B cell (primary cell): ENCODE measurements around the gene GRAMD2B. TPM values are rescaled to one million over a fixed set of nuclear protein-coding genes. Genes with fewer than 3 reads are reported as not detected.

Experiments used
- ATAC-seq: fragments of 200-7000 bp; cut with Tn5 transposase; one replicate; pipeline ENCODE4 v1.10.0; 2021; ENCODE audit warnings: low read depth, mild to moderate bottlenecking, moderate number of reproducible peaks, moderate library complexity
- CTCF ChIA-PET: fragments of 350-600 bp; sonication (Branson Sonifier 250); formaldehyde crosslinking; loops from one replicate; lab custom pipeline; 2021; ENCODE audit warnings: antibody characterized with exemption, inconsistent platforms; lab: Charles Lee
- POLR2A ChIA-PET: fragments of 350-600 bp; sonication (Branson Sonifier 250); formaldehyde crosslinking; loops from one replicate; lab custom pipeline; 2021; ENCODE audit warnings: antibody characterized with exemption; lab: Charles Lee
- DNase-seq: peaks from one replicate; pipeline ENCODE4 v3.0.0; 2013
- H2AFZ ChIP-seq: 2 replicates; pipeline ENCODE4 v1.6.1; 2012; ENCODE audit warnings: mild to moderate bottlenecking, low read depth, low read length; ENCODE audit not compliant: insufficient read depth, poor library complexity, severe bottlenecking
- H3K27ac ChIP-seq, 2 donors: 1 replicate in 1 of 2; 2 replicates in 1 of 2; pipeline ENCODE4 v1.5.1; 2012 to 2013; ENCODE audit warnings: low read length in 2 of 2, mild to moderate bottlenecking in 2 of 2, moderate library complexity in 1 of 2
- H3K27me3 ChIP-seq, 4 experiments: fragments of 200-600 bp in 1 of 4; sonication (generic) in 1 of 4; replicated peaks in 1 of 4; 1 replicate in 2 of 4; 2 replicates in 2 of 4; pipeline versions ENCODE4 v1.6.1 to v1.7.0; 2013 to 2016; ENCODE audit warnings: low read length in 3 of 4, mild to moderate bottlenecking in 2 of 4, mixed read lengths in 1 of 4, moderate library complexity in 1 of 4; ENCODE audit not compliant: insufficient read depth in 4 of 4, control insufficient read depth in 3 of 4; ENCODE audit errors: control extremely low read depth in 1 of 4
- H3K36me3 ChIP-seq, 2 experiments: replicated peaks in 1 of 2; 1 replicate in 1 of 2; 2 replicates in 1 of 2; pipeline versions ENCODE4 v1.6.1 to v1.7.1; 2013; ENCODE audit warnings: low read length in 1 of 2; ENCODE audit not compliant: insufficient read depth in 2 of 2, control insufficient read depth in 1 of 2; ENCODE audit errors: control extremely low read depth in 1 of 2, extremely low read depth in 1 of 2
- H3K4me1 ChIP-seq, 2 donors: fragments of 200-600 bp in 1 of 2; sonication (generic) in 1 of 2; 1 replicate in 1 of 2; 2 replicates in 1 of 2; pipeline versions ENCODE4 v1.5.1 to v1.6.1; 2013 to 2017; ENCODE audit warnings: low read length in 2 of 2; ENCODE audit not compliant: control insufficient read depth in 2 of 2, insufficient read depth in 2 of 2
- H3K4me2 ChIP-seq: replicated peaks from 2 replicates; pipeline ENCODE3; 2012; ENCODE audit warnings: mild to moderate bottlenecking, low read depth, low read length; ENCODE audit not compliant: poor library complexity, severe bottlenecking
- H3K4me3 ChIP-seq, 5 experiments: fragments of 200-600 bp in 1 of 5; sonication (generic) in 1 of 5; 1 replicate in 3 of 5; 2 replicates in 2 of 5; pipeline versions ENCODE4 v1.5.1 to v1.7.0; 2011 to 2016; ENCODE audit warnings: low read length in 4 of 5, mild to moderate bottlenecking in 4 of 5, low read depth in 2 of 5, control low read depth in 1 of 5, moderate library complexity in 1 of 5; ENCODE audit not compliant: insufficient read depth in 1 of 5; ENCODE audit errors: control extremely low read depth in 1 of 5, extremely low read depth in 1 of 5
- H3K79me2 ChIP-seq: fragments of 200-600 bp; sonication (generic); one replicate; pipeline ENCODE4 v1.6.0; 2016; ENCODE audit warnings: low read length; ENCODE audit not compliant: control insufficient read depth, insufficient read depth
- H3K9ac ChIP-seq: fragments of 200-600 bp; sonication (generic); 2 replicates; pipeline ENCODE4 v1.6.1; 2017; ENCODE audit warnings: mild to moderate bottlenecking, low read length, moderate library complexity
- H3K9me3 ChIP-seq, 3 donors: one replicate each; pipeline versions ENCODE4 v1.6.1 to v1.7.1; 2013; ENCODE audit warnings: low read length in 2 of 3; ENCODE audit not compliant: control insufficient read depth in 2 of 3, insufficient read depth in 1 of 3; ENCODE audit errors: control extremely low read depth in 1 of 3
- H4K20me1 ChIP-seq: 2 replicates; pipeline ENCODE4 v1.6.0; 2012; ENCODE audit warnings: mild to moderate bottlenecking, low read length; ENCODE audit not compliant: insufficient read depth, control insufficient read depth, poor library complexity, severe bottlenecking
- H3K27ac Mint-ChIP-seq: one replicate; pipeline ENCODE4 v1.8.0; 2021; ENCODE audit warnings: mixed read lengths
- H3K27me3 Mint-ChIP-seq: one replicate; pipeline ENCODE4 v1.8.0; 2021; ENCODE audit warnings: mixed read lengths
- H3K4me1 Mint-ChIP-seq: one replicate; pipeline ENCODE4 v1.8.0; 2021; ENCODE audit warnings: mixed read lengths
- H3K4me3 Mint-ChIP-seq: one replicate; pipeline ENCODE4 v1.8.0; 2021; ENCODE audit warnings: mixed read lengths
- H3K9me3 Mint-ChIP-seq: one replicate; pipeline ENCODE4 v1.8.0; 2022; ENCODE audit warnings: mixed read lengths; ENCODE audit not compliant: insufficient read depth
- EZH2 ChIP-seq: IDR thresholded peaks from 2 replicates; pipeline ENCODE4 v1.6.1; 2012; ENCODE audit warnings: borderline replicate concordance, low read depth, mild to moderate bottlenecking, moderate library complexity, low read length; ENCODE audit not compliant: insufficient read depth, poor library complexity, severe bottlenecking
- WGBS: methylation state at CpG from one replicate; pipeline ENCODE4 v1.1.5; 2013; ENCODE audit warnings: missing lambda C conversion rate; ENCODE audit not compliant: insufficient coverage; 5-methylcytosine and 5-hydroxymethylcytosine counted together
- intact Hi-C: fragments of 100-400 bp; cut with micrococcal nuclease; formaldehyde crosslinking; loops from one replicate; pipeline ENCODE4 v1.10.0; 2022
- polyA plus RNA-seq: library from polyadenylated mRNA; depleted of rRNA; stranded (reverse); fragments of >200 nt; gene quantifications from 2 replicates; pipeline ENCODE4 v1.2.3, GENCODE V29; 2012
- total RNA-seq, 2 donors: library from RNA; stranded (reverse); fragments of 120-200 nt in 1 of 2; gene quantifications; 1 replicate in 1 of 2; 2 replicates in 1 of 2; pipeline versions ENCODE4 v1.2.3 to v1.2.4, GENCODE V29; 2013 to 2022
- TF ChIP-seq, protein P1 (sequence below): fragments of 200-600 bp; IDR thresholded peaks from one replicate; pipeline ENCODE4 v1.8.0; 2022; ENCODE audit warnings: antibody characterized with exemption, mild to moderate bottlenecking

The GRAMD2B gene
- total and polyA plus RNA-seq, 2 donors (not counting 1 experiment from before 2014, with no cell fraction given) = 0.86 to 3.6 TPM

DNA sequence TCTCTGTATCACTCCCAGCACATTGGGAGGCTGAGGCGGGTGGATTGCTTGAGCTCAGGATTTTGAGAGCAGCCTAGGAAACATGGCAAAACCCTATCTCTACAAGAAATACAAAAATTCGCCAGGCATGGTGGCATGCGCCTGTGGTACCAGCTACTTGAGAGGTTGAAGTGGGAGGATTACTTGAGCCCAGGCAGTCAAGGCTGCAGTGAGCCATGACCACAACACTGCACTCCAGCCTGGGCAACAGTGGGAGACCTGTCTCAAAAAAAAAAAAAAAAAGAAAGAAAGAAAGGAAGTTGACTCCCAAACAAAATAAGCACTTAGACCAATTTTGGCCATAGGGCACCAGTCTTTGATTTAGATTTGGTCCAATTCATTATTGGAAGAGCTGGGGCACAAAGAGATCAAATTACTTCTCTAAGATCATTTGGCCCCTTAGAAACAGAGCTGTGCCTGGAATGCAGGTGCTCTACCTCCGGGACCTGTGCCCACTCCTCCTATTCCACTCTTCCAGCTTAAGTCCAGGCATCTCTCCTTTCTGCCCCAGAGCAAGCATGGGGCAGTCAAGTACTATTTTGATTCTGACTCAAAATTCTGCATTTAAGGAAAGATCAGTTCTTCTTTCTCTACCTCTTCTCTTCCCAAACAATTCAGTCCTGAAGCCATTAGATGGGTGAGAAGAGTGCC is 112.8 kb downstream of the GRAMD2B start:
- H4K20me1 ChIP-seq = no peaks in the 10 kb centered on the region
- no peaks in the 10 kb centered on the region for H3K79me2 ChIP-seq
- ATAC-seq (no peak), DNase-seq (no peak)
- no peak overlapping the region for H3K9ac ChIP-seq
- no peaks in the 10 kb centered on the region for H3K36me3 ChIP-seq
- H3K4me1 ChIP-seq = no peaks in the 10 kb centered on the region
- peaks cover 0 to 3% (median 0%) of the 10 kb centered on the region in 3 donors for H3K9me3 ChIP-seq
- H2AFZ ChIP-seq = no peak overlapping the region
- Mint-ChIP-seq H3K9me3 (no peaks in the 10 kb centered on the region), H3K4me3 (no peak overlapping the region), H3K4me1 (no peaks in the 10 kb centered on the region), H3K27ac (no peak overlapping the region), H3K27me3 (no peaks in the 10 kb centered on the region)
- H3K27me3 ChIP-seq = no peaks in the 10 kb centered on the region
- POLR2A ChIA-PET = no interaction called here
- H3K4me3 ChIP-seq = no peak overlapping the region
- CTCF ChIA-PET = interaction anchor here (0.6 to 5.4 kb wide), 4 partner anchors 11 to 198 kb away, joined by 3 to 28 read pairs (median 4); no protein-coding TSS in a partner anchor
- intact Hi-C loops = no loop called here
- H3K27ac ChIP-seq = no peak overlapping the region
- WGBS = 94% methylated on average over 2 of the region's 4 CpGs
- no peak overlapping the region for H3K4me2 ChIP-seq
- TF ChIP-seq, protein P1, sequence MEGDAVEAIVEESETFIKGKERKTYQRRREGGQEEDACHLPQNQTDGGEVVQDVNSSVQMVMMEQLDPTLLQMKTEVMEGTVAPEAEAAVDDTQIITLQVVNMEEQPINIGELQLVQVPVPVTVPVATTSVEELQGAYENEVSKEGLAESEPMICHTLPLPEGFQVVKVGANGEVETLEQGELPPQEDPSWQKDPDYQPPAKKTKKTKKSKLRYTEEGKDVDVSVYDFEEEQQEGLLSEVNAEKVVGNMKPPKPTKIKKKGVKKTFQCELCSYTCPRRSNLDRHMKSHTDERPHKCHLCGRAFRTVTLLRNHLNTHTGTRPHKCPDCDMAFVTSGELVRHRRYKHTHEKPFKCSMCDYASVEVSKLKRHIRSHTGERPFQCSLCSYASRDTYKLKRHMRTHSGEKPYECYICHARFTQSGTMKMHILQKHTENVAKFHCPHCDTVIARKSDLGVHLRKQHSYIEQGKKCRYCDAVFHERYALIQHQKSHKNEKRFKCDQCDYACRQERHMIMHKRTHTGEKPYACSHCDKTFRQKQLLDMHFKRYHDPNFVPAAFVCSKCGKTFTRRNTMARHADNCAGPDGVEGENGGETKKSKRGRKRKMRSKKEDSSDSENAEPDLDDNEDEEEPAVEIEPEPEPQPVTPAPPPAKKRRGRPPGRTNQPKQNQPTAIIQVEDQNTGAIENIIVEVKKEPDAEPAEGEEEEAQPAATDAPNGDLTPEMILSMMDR = no peak

DNA sequence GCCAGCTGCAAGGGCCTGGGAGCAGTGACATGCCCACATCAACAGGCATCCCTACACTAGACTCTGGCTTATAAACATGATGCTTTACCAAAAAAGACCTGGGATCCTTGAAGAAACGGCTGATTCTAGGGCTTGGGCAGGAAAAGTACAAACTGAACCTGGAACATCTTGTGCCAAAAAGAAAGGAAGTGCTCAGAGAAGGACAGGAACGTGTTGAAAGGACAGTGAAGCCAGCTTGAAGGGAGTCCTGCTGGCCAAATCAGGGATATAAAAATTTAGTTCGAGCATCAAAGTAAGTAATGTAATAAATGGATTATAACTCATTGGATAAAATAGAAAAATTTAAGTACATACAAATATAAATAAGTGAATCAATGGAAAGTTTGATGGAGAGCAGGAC is 113.7 kb downstream of the GRAMD2B start:
- POLR2A ChIA-PET = no interaction called here
- Mint-ChIP-seq H3K4me3 (no peak overlapping the region), H3K27ac (no peak overlapping the region), H3K4me1 (no peaks in the 10 kb centered on the region), H3K27me3 (no peaks in the 10 kb centered on the region), H3K9me3 (no peaks in the 10 kb centered on the region)
- TF ChIP-seq EZH2 = no peak
- TF ChIP-seq, protein P1 = no peak
- ATAC-seq (no peak), DNase-seq (no peak)
- H3K4me1 ChIP-seq = no peaks in the 10 kb centered on the region
- peaks cover 0 to 3% (median 0%) of the 10 kb centered on the region in 3 donors for H3K9me3 ChIP-seq
- H3K4me3 ChIP-seq = no peak overlapping the region
- H4K20me1 ChIP-seq = no peaks in the 10 kb centered on the region
- H3K36me3 ChIP-seq = no peaks in the 10 kb centered on the region
- no peaks in the 10 kb centered on the region for H3K27me3 ChIP-seq
- H3K9ac ChIP-seq = no peak overlapping the region
- no peaks in the 10 kb centered on the region for H3K79me2 ChIP-seq
- WGBS = 48% methylated on average over 2 of the region's 3 CpGs
- H3K4me2 ChIP-seq = no peak overlapping the region
- no peak overlapping the region for H2AFZ ChIP-seq
- intact Hi-C loops = no loop called here
- CTCF ChIA-PET = interaction anchor here (5.4 to 7.2 kb wide), 2 partner anchors 198 to 199 kb away, joined by 28 to 93 read pairs; no protein-coding TSS in a partner anchor
- H3K27ac ChIP-seq = no peak overlapping the region
